ENCODE data around the gene VAC14.

VAC14 gene

DNA sequence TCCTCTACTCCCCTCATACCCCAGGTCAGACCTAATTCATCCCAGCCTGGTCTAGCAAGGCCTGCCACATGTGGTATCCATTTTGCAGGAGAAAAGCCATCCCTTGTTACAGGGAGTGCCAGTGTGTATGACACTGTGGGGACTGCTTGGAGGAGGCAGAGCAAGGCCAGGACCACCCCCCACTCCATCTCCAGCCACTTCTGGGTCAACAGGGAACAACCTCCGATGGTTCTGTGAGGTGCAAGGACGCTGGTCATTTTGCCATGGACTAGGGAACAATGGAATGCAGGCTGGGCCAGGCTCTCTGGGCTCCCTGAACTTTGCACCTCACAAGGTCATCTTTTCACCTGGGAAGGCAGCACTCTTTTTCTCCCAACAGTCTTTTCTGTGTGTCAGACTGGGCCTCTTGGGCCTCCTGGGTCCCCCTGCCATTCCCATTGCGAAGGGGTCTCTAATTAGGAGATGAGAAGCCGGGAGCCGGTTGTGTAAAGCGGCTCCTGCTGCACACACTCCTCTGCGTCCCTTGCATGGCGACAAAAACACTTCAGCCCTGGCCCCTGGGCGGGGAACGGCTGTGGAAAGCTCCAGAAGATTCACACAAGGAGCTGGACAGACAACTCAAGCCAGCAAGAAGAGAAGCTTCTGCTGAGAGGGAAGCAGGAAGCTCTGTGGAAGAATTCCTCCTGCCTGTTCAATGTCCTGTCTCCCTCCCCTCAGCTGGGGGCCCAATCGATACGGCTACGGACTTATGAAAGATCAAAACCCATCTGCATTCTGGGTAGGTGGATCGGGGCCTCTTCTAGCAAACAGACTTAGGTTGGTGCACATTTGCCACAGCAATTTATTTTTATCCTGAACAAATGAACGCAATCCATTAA, 76.6 kb downstream of the VAC14 start:
- no peak for DNase-seq (ENCODE audit: low read depth)

DNA sequence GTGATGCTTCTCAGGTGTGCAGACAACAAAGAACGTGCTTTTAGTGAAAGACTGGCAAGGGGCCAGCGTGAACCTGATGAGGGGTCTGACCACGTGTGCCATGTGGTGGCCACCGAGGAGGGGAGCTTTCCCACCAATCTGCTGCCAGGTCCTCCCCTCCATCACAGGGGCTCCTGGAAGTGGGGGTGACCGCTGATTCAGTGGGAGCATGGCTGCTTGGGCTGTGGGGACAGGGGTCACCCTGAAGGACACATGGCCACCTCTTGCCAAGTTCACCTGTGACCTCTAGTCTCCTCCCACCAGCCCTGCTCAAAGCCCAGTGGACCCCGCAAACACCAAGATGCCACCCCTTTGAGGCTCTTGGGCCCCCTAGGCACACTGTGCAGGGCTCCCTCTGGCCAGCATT, 77.2 kb downstream of the VAC14 start:
- DNase-seq (ENCODE audit: low read depth): no peak

DNA sequence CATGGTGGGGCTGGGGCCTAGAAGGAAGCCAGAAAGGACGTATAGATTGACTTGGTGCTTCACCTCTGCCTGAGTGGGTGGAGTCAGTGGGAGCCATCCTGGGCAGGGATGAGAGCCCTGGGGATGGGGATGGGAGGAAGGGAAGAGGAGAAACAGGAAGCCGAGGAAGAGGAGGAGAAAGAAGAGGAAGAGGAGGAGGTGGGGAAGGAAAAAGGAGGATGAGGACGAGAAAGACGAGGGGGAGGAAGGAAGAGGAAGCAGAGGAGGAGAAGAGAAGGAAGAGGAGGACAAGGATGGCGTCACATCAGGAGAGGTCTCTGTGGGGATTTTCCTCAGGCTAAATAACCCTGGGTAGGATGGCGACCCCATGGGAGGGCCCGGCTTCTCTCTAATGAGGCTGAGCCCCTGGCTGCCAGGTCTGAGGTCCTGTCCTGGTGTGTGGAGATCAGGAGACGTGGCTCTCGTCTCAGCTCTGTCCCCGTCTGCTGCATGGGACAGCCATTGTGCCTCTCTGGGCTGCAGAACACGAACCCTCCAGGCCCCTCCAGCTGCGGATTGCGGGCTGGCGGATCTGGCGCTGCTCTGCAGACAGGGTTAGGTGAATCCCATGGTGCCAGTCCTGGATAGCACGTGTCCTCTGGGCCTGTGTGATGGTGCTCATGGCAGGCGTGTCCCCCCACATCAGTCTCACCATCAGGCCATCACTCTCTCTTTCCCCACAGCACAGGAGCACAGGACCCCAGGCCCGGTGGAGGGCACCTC, 79.6 kb downstream of the VAC14 start:
- no peak for DNase-seq (ENCODE audit: low read depth)

DNA sequence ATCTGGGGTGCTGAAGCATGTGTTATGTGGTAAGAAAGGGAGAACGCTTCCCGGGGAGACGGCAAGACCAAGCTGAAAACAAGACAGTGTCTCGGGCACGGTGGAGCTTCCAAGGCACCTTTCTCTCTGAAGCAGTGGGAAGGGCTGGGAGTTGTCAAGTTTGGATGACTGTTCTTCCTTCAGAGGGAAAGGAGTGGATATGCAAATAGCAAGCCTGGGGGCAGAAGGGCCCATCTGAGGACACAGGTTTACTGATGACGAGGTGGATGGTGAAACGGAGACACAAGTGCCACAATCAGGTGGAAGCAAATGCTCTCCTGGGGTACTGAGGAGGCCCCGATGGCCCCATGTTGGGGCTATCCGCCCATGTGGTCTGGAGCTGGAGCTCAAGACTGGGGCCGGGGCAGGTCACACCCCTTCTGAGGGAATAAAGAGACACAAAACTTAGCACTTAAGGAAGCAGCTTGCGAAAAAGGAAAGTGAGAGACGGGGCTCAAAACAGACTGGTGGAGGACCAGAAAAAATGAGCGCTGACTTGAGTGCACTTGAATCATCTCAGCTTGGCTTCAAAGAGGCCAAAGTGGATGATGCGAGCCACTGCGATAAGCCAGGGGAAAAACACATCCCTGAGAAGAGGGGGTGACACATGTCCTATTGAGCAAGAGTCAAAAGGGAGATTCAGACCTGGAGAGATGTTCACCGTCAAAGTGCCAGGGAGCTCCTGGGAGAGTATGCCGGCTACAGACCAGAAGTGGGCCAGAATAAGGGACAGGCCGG, 80.3 kb downstream of the VAC14 start:
- DNase-seq (ENCODE audit: low read depth): no peak

DNA sequence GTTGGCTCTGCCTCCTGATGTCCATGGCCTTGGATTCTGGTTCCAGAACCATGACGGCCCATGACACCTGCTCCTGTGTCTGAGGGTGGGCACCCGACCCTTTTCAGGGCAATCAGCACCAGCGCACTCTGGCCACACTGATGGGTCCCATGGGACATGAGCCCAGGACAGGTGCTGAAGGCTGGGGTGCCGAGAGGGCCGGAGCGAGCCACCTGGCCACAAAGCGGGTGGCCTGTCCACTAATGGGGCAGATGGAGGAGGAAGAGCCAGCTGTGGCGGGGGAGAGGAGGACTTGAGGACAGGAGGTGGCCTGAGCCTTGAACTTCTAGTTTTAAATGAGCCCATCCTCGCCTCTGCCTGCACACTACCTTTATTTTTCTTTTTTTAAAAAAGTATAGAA, 83.9 kb downstream of the VAC14 start:
- DNase-seq (ENCODE audit: low read depth): no peak

DNA sequence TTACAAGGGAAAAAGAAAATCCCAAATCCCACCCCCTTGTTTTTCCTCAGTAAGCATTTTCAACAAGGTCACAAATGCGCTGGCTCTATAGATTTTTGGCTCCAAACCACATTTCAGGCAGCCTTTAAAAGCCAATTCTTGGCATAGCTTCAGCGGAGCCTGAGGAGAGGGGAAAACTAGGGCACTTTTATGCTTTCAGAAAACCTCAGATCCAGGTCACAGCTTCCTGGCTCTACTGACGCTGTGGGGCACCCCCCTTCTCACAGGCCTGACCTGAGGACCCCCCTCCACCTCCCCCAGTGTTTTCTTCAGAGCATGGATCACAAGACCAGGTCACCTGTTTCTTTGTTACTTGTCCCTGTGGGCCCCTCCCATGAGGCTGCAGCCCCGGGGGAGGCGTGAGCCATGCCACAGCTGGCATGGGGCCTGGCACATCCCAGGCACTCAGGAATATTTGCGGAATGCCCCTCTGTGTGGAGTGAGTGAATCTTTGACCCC, 85.0 kb downstream of the VAC14 start:
- peak; percentile 61 for DNase-seq (ENCODE audit: low read depth)

DNA sequence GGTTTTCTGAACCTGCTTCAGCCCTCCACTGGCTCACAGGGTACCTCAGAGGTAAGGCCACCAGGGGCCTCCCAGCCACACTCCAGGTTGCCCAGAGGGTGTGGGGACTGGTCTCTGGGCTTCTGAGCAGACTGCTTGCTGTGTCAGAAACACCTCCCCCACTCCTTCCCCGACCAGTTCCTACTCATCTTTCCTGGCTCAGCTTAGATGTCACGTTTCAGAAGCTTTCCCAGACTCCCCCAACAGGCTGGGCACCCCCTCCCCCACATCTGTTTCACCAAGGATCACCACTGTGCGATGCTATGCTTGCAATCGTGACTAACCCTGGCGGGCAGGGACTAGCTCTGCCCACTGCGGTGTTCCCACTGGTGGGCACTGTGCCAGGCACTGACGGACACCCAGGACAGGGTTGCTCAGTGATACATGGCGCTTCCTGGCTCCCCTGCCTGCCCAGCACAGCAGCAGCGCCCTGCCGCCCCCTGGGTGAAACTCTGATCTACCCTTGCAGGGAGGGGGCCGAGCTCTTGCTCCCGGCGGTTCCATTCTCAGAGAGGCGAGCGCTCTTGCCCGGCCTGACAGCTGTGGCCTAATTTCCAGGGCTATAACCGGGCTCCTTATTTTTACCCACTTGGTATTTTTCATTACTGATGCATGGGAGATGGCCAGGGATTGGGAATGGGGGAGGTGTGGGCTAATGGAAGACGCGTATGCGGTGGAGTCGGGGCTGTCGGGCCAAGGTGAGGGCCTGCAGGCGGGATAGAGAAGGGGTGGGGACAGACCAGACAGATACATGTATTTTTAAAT, 85.7 kb downstream of the VAC14 start:
- DNase-seq (ENCODE audit: low read depth): peak; percentile 88

DNA sequence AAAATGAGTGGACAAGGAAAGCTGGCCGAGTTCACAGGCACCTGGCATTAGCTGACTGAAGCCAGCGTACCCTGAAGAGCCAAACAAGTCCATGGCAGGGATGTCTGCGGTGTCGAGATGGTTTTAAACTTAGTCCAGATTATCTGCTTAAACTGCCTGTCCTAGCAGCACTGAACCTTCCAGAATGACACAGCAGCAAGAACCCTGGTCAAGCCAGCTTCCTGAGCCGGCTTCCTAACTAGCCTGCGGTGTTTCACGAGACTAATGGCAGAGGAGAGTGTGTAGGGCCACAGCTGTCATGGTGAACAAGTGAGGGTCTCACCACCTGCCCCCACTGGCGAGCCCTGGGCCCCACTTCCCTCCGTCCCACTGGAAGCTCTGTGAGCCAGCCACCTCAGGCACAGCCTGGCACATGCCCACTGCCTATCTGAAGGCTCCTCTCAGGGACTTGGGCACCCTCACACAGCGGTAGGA, 86.3 kb downstream of the VAC14 start:
- no peak for DNase-seq (ENCODE audit: low read depth)

DNA sequence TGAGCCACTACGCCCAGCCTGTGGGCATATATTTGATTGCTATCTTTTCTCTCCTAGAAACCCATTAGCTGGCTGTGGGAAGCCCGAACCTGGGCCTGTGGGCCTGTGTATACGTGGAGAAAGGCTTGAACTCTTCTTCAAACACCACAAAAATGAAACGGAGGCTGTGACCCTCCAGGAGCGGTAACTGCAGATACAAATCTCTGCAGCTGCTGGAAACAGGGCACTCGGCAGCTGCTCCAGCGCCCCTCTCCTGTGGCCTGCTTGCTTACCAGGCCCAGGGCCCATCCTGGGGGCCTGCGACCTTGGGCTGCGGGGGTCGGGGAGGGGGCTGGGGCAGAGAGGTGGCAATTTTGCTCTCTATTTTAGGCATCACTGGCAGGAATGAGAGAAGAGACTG, 87.1 kb downstream of the VAC14 start:
- DNase-seq (ENCODE audit: low read depth): no peak

DNA sequence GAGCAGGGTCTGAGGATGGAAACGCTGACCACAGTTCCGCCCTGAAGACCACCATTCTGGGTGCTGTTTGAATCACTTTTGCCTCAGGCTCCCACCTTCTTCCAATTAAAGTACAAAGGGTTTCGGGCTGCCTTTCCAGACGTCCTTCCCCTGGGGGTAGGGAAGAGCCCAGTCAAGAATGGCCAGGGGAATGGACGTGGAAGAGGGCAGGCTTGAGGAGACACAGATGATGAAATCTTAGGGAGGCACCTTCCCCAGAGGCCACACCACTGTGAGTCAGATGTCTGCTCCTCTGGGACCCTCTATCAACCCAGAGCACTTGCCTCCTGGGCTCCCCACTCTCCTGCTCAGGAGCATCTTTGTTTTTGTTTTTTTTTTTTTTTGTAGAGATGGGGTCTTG, 87.6 kb downstream of the VAC14 start:
- DNase-seq (ENCODE audit: low read depth): no peak

DNA sequence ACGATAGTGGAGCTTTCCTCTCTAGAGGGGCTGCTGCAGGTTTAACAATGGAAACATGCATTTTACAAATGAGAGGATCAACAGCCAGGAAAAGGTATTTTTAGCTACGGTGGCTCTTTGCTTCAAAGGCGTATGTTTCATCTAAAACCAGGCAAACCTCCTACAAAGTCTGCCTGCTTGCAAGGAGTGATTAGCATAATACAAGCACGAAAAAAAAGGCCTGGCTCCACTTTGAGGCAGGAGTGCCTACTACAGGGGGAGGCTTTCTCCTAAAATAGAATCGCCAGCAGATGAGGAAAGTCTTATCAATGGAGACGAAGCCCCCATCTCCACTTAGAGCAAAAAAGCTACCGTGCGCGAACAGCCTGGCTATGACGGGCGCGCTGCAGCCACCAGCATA, 88.0 kb downstream of the VAC14 start:
- DNase-seq (ENCODE audit: low read depth): no peak

DNA sequence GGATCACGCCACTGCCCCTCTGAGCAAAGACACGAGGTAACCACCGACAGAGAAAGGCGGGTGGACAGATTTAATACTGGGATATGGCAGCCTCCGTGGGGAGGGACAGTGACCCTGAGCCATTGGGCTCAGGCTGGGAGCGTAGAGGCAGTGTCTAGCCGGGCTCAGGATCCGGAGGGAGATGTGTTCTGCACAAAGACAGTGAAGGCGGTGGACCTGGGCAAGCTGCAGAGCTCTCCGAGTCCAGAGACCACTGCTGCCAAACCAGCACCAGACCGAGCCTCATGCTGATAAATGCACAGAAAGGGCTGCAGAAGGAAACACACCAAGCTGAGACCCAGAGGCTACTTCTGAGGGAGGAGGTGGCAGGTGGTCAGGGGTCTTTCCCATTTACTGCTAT, 88.6 kb downstream of the VAC14 start:
- DNase-seq (ENCODE audit: low read depth): no peak

DNA sequence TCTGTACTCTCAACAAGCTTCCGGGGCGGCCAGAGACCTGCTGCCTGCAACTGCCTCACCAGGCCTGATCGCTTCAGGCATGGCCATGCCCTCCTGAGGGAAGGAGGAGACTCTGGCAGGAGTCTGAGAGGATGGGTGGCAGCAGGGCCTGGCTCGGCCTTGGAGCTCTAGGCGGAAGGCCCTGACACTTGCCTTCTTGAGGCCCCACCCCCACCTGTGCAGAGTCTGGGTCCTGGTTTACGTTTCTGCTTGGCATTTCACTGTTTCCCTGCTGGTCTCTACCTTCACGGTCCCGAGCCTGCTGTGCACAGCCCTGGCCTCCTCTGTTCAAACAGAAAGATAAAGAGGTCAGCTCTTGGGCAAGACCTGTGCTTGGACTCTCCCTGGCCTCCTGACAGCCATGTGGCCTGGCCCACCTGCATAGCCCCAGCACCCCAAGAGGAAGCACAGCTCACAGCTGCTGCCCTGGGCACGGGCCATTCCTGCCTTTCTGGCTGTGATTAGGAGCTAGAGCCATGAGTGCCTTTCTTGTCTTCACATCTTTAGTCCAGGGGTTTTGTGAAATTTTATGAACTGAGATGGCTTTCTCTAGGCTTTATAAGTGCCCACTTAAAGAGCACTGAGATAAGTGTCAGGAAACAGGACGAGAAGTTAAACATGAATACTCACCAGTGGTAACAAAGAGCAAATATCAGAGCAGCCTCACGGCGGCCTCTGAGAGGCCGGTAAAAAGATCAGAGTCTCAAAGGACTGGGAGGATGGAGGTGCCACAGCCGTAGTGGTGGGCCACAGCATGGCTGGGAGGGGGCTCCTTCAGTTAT, 89.5 kb downstream of the VAC14 start:
- DNase-seq (ENCODE audit: low read depth): no peak

DNA sequence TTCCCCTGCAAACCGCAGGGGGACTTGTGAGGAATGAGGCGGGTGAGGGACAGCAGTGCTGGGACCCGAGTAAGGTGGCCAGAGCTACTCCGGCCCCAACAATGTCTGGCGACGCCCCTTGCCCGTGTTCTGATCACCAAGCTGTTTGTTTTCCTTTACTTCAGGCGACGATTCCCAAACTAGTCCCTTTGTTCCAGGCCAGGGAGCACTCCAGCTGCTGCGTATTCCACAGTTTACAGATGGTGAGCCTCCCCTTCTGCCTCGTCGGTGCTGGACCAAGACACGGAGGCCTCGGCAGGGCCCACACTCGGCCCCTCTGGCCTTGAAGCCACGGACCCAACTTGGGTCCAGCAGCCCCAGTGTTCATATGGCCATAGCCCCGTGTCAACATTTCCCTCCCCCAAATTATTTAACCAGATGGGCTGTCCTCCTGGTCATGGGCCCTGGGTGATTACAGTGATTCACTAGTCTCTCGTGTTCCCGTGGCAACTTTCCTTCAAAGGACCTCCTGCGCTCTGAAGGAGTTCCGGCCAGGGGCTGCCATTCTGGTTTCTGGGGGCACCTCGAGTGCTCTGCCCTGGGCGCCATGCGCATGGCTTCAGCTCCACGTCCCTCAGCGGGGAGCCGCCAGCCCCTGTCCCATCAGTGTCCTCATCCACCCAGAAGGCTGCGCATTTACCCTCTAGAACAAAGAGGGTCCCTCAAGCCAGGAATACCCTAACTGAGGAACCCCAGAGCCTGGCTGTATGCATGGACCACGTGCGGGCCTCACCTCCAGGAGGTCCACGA, 90.3 kb downstream of the VAC14 start:
- no peak for DNase-seq (ENCODE audit: low read depth)

DNA sequence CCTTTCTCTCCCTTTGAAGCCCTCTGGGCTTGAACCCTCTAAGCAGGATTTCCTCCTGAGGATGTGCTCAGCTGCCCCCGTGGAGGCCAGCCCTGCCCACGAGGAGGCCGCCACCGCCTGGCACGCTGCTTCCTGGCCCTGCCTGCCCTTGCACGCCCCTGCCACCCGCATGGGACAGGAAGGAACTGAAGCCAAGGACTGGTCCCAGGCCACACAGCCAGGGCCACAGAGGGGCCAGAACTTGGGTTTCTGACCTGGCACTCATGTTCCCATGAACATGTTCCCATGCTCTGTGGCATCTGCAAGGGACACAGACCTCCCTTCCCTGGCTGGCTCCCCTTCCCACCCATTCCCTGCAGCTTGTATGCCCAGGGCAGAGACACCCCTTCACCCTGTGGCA, 91.0 kb downstream of the VAC14 start:
- no peak for DNase-seq (ENCODE audit: low read depth)

DNA sequence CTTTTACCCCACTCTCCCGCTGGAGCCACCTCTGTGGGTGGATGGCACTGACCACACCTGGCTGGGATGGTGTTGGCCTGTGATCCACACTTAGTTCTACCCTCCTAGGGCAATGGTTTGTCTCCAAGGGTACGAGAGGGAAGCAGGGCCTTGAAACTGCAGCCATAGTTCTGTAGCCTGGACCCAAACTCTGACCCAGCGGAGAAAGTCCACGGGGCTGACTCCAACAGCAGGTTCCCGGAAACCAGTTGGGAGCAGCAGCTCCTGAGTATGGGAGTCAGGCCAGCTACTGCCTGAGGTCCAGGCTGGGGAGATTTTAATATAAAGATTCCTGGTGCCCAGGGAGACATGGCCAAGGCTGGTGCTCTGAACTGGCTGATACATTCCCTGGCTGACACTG, 91.5 kb downstream of the VAC14 start:
- DNase-seq (ENCODE audit: low read depth): no peak

DNA sequence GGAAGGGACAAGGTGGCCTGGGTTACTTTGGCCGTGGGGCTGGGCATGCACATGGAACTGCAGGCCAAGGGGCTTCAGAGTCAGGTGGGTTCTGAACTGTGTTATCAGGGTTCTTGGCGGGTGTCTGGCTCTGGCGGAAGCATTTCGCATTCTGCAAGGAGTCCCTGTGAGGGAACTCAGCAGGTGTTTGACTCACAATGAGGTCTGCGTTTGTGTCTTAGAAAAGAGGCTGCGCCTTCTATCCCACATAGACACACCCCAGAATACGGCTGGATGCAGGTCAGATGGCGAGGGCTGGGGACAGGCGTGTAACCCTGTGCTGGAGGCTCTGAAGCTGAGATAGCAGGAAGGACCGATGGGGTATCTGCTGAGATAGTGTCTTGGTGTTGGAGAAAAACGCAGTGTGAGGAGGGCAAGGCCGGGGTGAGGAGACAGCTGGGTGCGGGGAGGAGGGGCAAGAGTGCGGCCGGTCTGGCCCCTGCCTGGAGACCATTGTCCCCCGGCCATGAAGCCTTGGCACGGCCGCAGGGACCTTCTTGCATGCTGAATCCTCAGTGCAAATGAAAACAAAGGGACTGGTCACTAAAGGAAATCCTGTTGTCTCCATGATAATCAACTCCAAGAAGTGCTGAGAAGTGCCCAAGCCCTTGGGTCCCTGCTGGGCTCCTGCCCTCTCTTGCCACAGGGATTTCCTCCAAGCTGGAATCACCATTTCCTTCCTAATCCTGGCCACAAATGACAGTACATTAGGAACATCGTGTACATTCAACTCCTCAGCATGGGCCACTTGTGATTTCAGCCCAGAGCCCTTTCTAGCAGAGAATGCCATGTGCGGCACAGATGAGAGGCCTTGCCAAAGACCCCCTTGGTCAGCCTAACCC, 92.4 kb downstream of the VAC14 start:
- DNase-seq (ENCODE audit: low read depth): no peak

DNA sequence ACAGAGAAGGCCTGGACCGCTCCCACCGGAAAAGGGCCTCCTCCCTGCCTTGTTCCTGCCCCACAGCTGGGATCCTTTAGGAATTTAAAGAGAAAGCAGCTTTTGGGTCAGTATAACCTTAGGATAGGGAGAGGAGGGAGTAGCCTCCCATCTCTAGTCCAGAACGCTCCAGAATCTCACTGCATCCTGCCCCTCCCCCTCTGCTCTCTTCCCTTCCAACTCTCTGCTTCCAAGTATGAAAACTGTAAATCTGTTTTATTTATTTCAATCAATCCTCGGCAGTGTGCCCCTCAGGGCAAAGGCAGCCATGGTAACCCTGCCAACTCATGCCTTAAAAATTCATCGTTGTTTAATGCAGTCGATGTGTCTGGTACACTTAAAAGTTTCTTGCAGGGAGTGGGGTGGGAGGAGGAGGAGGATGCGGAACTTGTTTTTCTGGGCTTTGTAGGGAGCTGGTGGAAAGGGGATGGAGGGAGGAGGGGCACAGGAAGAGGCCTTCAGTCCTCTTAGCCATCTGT, 94.0 kb downstream of the VAC14 start:
- peak; percentile 40 for DNase-seq (ENCODE audit: low read depth)

DNA sequence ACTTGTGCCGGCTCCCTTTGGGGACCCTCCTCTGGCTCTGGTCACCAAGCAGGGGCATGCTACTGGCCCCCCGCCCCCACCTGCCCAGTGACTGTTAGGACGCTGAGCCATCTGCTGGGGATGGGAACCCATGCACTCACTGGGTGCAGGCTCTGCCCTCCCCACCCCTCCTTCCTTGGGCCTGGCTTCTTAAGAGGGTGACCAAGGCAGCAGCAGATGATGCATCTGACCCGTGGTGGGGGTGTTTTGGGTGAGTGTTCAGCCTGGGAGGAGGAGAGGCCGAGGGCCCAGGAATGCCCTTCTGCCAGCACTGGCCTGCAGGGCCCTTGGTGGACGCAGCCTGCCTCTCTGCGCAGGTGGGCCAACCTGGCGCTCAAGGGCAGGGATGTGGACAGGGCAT, 95.9 kb downstream of the VAC14 start:
- no peak for DNase-seq (ENCODE audit: low read depth)
